ENCODE data around the gene ELMO2.

DNA sequence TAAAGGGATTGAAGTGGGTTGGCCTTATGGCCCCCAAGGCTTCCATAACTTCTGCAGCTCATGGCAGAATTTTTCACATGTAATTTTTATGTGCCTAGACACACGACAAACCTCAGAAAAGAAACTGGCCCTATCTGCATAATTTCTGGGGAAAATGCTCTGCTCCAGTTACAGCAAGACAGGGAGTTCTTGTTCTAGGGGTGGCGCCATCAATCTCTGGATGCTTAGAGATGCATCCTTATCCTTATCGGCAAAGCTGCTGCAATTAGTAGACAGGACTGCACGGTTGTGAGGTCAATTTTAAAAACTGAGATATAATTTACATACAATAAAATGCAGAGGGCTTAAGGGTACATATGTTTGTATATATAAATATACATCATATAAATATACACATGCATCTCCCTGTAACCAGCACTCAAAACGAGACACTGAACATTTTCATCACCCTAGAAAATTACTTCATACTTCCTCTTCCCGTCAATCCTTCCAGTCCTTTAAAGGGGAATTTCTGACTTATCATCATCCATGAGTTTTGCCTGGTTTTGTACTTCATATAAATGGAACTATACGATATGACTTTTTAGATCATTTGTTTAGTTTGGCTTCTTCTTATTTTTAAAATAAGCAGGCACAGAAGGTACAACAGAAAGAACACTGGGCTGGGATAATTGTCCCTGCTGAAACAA is 10.2 kb downstream of the ELMO2 start:
- TF ChIP-seq CTCF (conservative IDR thresholded peaks at IDR 0.05 in 1 of 2, IDR thresholded peaks at IDR 0.05 in 1 of 2; ENCODE audit: extremely low read depth in 1 of 2, insufficient read depth in 1 of 2, low read depth in 1 of 2, low read length in 2 of 2) (no peak), EZH2 (IDR thresholded peaks at IDR 0.05; ENCODE audit: borderline replicate concordance, low read length) (no peak)
